Naive thymus-derived CD4-positive, alpha-beta T cell (primary cell): Measurements from ENCODE around the gene SP140L. TPM values are rescaled to one million over a fixed set of nuclear protein-coding genes. Genes with fewer than 3 reads are reported as not detected.
"Not testable (repeated sequence)": the region's sequence is repeated elsewhere in the genome, so short reads cannot be mapped to it uniquely, and the experiment has no call there.

Experiments used
- ATAC-seq: fragments of 150-1000 bp; cut with Tn5 transposase; 2 replicates; pipeline ENCODE4 v1.10.0; 2021; ENCODE audit warnings: mild to moderate bottlenecking, moderate library complexity
- CTCF ChIA-PET: fragments of 350-600 bp; sonication (Branson Sonifier 250); formaldehyde crosslinking; loops from one replicate; lab custom pipeline; 2021; ENCODE audit warnings: antibody characterized with exemption; lab: Charles Lee
- POLR2A ChIA-PET: fragments of 350-600 bp; sonication (Branson Sonifier 250); formaldehyde crosslinking; loops from one replicate; lab custom pipeline; 2021; ENCODE audit warnings: antibody characterized with exemption, inconsistent platforms; lab: Charles Lee
- DNase-seq, 9 donors: peaks; one replicate each; pipeline versions ENCODE4 v3.0.0 to v3.0.0-alpha.2; 2020 to 2022; ENCODE audit warnings: mixed read lengths in 1 of 9
- H3K27ac ChIP-seq: one replicate; pipeline ENCODE4 v1.7.0; 2013; ENCODE audit warnings: mild to moderate bottlenecking, low read depth, low read length, moderate library complexity
- H3K27me3 ChIP-seq, 2 donors: one replicate each; pipeline ENCODE4 v1.7.0; 2013; ENCODE audit warnings: low read length in 2 of 2, mild to moderate bottlenecking in 2 of 2, moderate library complexity in 2 of 2; ENCODE audit not compliant: control insufficient read depth in 2 of 2, insufficient read depth in 2 of 2
- H3K36me3 ChIP-seq, 3 experiments: 1 replicate in 2 of 3; 2 replicates in 1 of 3; pipeline ENCODE4 v1.7.0; 2013; ENCODE audit warnings: low read length in 3 of 3, mild to moderate bottlenecking in 3 of 3, moderate library complexity in 1 of 3; ENCODE audit not compliant: insufficient read depth in 3 of 3, control insufficient read depth in 2 of 3
- H3K4me1 ChIP-seq, 2 donors: one replicate each; pipeline ENCODE4 v1.7.0; 2013; ENCODE audit warnings: low read length in 2 of 2, mild to moderate bottlenecking in 2 of 2, moderate library complexity in 1 of 2; ENCODE audit not compliant: control insufficient read depth in 2 of 2, insufficient read depth in 2 of 2
- H3K4me3 ChIP-seq: 2 replicates; pipeline ENCODE4 v1.7.0; 2013; ENCODE audit warnings: mild to moderate bottlenecking, low read length
- H3K9me3 ChIP-seq, 3 experiments: 1 replicate in 2 of 3; 2 replicates in 1 of 3; pipeline ENCODE4 v1.7.0; 2013; ENCODE audit warnings: low read length in 3 of 3; ENCODE audit not compliant: control insufficient read depth in 2 of 3
- H3K27ac Mint-ChIP-seq, 9 donors: one replicate each; pipeline ENCODE4 v1.8.0; 2020 to 2022; ENCODE audit warnings: mixed read lengths in 9 of 9, mild to moderate bottlenecking in 8 of 9, moderate library complexity in 5 of 9, inconsistent platforms in 2 of 9
- H3K27me3 Mint-ChIP-seq, 5 donors: one replicate each; pipeline ENCODE4 v1.8.0; 2021 to 2022; ENCODE audit warnings: mixed read lengths in 5 of 5, mild to moderate bottlenecking in 1 of 5
- H3K36me3 Mint-ChIP-seq, 5 donors: one replicate each; pipeline ENCODE4 v1.8.0; 2020 to 2022; ENCODE audit warnings: mixed read lengths in 5 of 5, mild to moderate bottlenecking in 3 of 5, inconsistent platforms in 1 of 5
- H3K4me1 Mint-ChIP-seq, 7 donors: one replicate each; pipeline ENCODE4 v1.8.0; 2020 to 2022; ENCODE audit warnings: mixed read lengths in 7 of 7, mild to moderate bottlenecking in 3 of 7, inconsistent platforms in 1 of 7
- H3K4me3 Mint-ChIP-seq, 10 donors: one replicate each; pipeline ENCODE4 v1.8.0; 2020 to 2022; ENCODE audit warnings: mild to moderate bottlenecking in 10 of 10, mixed read lengths in 10 of 10, moderate library complexity in 6 of 10, inconsistent platforms in 2 of 10
- H3K9me3 Mint-ChIP-seq, 11 donors: one replicate each; pipeline ENCODE4 v1.8.0; 2020 to 2022; ENCODE audit warnings: mixed read lengths in 11 of 11, mild to moderate bottlenecking in 4 of 11, inconsistent platforms in 1 of 11, moderate library complexity in 1 of 11
- intact Hi-C, 2 donors: fragments of 100-400 bp; cut with micrococcal nuclease; formaldehyde crosslinking; loops; one replicate each; pipeline ENCODE4 v1.15.1; 2023
- polyA plus RNA-seq, 2 donors: library from polyadenylated mRNA; unstranded; fragments of 300-500 nt; fragmentation: Illumina TruSeq; gene quantifications; one replicate each; pipeline ENCODE4 v1.2.3, GENCODE V29; 2021
- total RNA-seq, 6 experiments: library from RNA in 5 of 6; stranded (reverse) in 5 of 6; gene quantifications; 1 replicate in 5 of 6; 2 replicates in 1 of 6; pipeline ENCODE4 v1.2.3 and lab custom pipeline; 2021 to 2026

The SP140L gene
- total and polyA plus RNA-seq, 7 experiments from 2014 or later, result 34.1 to 121 (median 85.7) TPM

DNA sequence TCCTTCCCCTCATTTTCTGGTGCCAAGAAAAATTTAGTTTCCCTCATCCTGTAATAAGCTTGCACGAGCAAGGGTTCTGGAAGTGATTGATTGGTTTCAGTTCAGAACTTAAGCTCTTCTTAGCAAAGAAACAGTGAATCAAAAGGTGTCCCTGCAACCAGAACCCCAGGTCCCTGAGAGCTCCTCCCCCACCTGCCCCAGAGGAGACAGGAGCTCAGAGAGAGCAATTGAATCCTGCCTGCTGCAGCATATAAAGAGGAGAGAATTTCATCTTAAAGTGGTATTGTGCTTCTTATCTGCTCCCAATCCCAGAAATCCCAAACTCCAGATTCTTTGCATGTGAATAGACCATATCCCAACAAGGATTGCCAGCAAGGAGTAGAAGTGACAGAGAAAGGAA lies 15.4 kb upstream of the SP140L start:
- H3K27me3 Mint-ChIP-seq, H3K4me3 Mint-ChIP-seq, H3K27ac ChIP-seq, H3K27me3 ChIP-seq, H3K9me3 Mint-ChIP-seq, DNase-seq, H3K27ac Mint-ChIP-seq, H3K9me3 ChIP-seq, ATAC-seq, H3K4me3 ChIP-seq, intact Hi-C loops, CTCF ChIA-PET, POLR2A ChIA-PET, H3K4me1 ChIP-seq: not testable (repeated sequence)
- Mint-ChIP-seq H3K36me3 (peaks cover 21 to 62% (median 36%) of the 10 kb centered on the region in 5 donors), H3K4me1 (peaks cover 9 to 51% (median 34%) of the 10 kb centered on the region in 7 donors)
- peaks cover 0 to 28% (median 5%) of the 10 kb centered on the region in 3 experiments for H3K36me3 ChIP-seq

DNA sequence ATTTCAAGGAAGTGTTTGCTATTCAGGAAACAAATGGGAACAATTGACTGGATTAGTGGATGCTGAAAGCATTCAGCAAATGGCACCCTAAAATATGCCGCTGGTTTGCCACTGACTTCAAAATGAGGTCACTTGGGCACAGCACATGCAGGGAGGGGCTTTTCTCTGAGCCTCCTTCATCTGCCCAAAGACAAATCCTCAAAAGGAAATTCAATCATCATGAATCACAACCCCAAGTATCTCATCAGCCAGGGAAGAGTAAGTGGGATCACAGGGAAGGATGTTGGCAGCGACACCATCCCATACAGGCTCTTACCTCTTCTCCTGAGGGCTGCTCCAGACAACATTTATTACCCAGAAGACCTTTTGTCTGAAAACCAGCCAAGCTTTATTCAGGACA lies 14.4 kb upstream of the SP140L start:
- Mint-ChIP-seq H3K27me3 (no peaks in the 10 kb centered on the region), H3K9me3 (peaks cover 0 to 8% (median 0%) of the 10 kb centered on the region in 11 donors), H3K27ac (peak overlapping the region in 2 of 9 donors; percentile 38 to 90), H3K4me3 (no peak overlapping the region), H3K4me1 (peaks cover 11 to 61% (median 44%) of the 10 kb centered on the region in 7 donors), H3K36me3 (peaks cover 21 to 60% (median 33%) of the 10 kb centered on the region in 5 donors)
- Histone ChIP-seq H3K27me3 (no peaks in the 10 kb centered on the region), H3K27ac (no peak overlapping the region), H3K4me1 (peaks cover 9 to 18% of the 10 kb centered on the region in 2 donors), H3K9me3 (no peaks in the 10 kb centered on the region), H3K4me3 (no peak overlapping the region), H3K36me3 (peaks cover 0 to 27% (median 5%) of the 10 kb centered on the region in 3 experiments)
- ChIA-PET POLR2A (no interaction called here), CTCF (no interaction called here)
- no peak for ATAC-seq
- no peak for DNase-seq
- intact Hi-C loops, result no loop called here

DNA sequence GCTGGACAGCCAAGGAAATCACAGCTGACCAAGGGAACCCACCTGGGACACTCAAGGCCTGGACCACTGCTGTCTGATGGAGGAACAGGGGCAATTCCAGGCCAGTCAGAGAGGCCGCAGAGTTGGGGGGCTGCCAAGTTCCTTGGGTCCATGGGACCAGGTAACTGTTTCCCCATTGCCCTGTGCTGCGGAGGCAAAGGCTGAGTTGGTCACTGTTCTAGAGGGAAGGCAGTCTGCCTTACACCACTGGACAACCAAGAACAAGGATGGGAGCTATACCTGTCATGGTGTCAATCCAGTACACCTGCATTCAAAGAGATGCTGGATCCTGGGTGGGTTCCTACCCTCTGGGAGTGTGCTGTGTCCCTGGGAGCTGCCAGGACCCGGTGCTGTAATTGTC lies 9.6 kb upstream of the SP140L start:
- Mint-ChIP-seq H3K4me3 (peak overlapping the region in 4 of 10 donors; percentile 71 to 82 (median 75)), H3K36me3 (peaks cover 12 to 67% (median 21%) of the 10 kb centered on the region in 5 donors), H3K9me3 (peaks cover 0 to 8% (median 0%) of the 10 kb centered on the region in 11 donors), H3K27me3 (no peaks in the 10 kb centered on the region), H3K4me1 (peaks cover 43 to 87% (median 82%) of the 10 kb centered on the region in 7 donors), H3K27ac (peak overlapping the region; percentile 85 to 96 (median 92))
- Histone ChIP-seq H3K4me1 (peaks cover 49 to 60% of the 10 kb centered on the region in 2 donors), H3K9me3 (no peaks in the 10 kb centered on the region), H3K36me3 (peaks cover 0 to 11% (median 5%) of the 10 kb centered on the region in 3 experiments), H3K27ac (peak overlapping the region; percentile 72), H3K27me3 (no peaks in the 10 kb centered on the region), H3K4me3 (no peak overlapping the region)
- CTCF ChIA-PET, result interaction anchor here (1.1 kb wide), 1 partner anchor 10 kb away, joined by 3 read pairs; no protein-coding TSS in a partner anchor
- ATAC-seq, result no peak
- DNase-seq, result no peak
- POLR2A ChIA-PET, result interaction anchor here (1.0 to 4.4 kb wide), 5 partner anchors 10 to 112 kb away, joined by 4 to 52 read pairs (median 10); partner anchors contain the start of genes SP100 and SP140L
- intact Hi-C loops, result loop anchor here in 1 of 2 donors (5.0 kb wide), 2 partner anchors 395 to 480 kb away; partner anchors contain the start of genes FBXO36 and TRIP12

DNA sequence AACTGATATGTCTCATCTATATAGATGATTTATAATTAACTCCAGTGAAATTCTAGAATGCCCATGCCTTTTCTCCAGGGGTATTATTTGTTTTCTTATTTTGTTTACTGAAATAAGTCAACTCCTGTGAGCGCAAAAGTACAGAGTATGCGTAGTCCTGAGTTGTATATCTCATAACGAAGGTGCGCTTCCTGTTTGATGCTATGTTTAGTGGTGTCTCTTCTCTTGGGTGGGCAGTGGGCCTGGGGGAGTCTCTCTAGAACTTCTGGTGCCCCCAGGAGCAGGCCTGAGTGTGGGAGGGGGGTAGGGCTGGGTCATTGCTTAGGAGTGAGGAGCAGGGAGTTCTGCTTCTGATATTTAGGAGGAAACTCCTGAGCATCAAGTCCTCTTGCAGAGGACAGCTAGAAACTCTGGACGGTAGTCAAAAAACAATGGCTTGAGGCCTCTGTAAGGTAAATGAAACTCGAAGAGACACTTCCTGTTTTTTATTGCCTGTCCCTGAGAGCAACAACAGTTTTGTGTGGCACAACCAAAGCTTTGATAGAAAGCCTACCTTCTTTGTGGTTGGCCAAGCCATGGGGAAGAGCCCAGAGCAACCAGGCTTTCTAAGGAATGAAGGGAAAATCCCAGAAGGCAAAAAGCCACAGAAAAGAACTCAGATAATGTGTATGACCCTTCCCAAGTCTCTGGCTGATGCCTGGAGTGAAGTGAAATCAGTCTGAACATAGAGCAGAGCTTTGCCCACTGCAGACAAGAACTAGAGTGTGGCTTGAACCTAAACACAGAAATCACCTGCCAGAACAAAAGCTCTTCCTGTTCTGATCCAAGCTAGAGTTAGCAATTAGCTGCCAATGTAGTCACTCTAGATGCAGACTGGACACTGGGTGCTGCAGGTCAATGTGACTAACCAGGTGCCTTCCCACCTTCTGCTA lies 8.5 kb upstream of the SP140L start:
- H3K36me3 Mint-ChIP-seq, result peaks cover 5 to 67% (median 12%) of the 10 kb centered on the region in 5 donors
- peaks cover 45 to 89% (median 82%) of the 10 kb centered on the region in 7 donors for H3K4me1 Mint-ChIP-seq
- peaks cover 0 to 10% (median 0%) of the 10 kb centered on the region in 11 donors for H3K9me3 Mint-ChIP-seq
- POLR2A ChIA-PET, result interaction anchor here (0.7 to 4.4 kb wide), 12 partner anchors 9 to 163 kb away, joined by 3 to 52 read pairs (median 4); partner anchors contain the start of genes SP100, SP110, SP140 and SP140L
- ATAC-seq (peak; percentile 34), DNase-seq (peak in 2 of 9 donors; percentile 25 to 34)
- CTCF ChIA-PET, result interaction anchor here (0.6 to 1.0 kb wide), 3 partner anchors 9 to 1238 kb away, joined by 3 to 4 read pairs (median 4); partner anchors contain the start of gene SP140L
- H3K4me3 ChIP-seq, result peak overlapping the region; percentile 34
- no peaks in the 10 kb centered on the region for H3K9me3 ChIP-seq
- intact Hi-C loops, result loop anchor here (1.0 to 5.0 kb wide), 12 partner anchors 9 to 479 kb away; partner anchors contain the start of genes SP140 (in 2 of the 2), SP140L (in 2 of the 2), CAB39 (in 1 of the 2) and FBXO36 (in 1 of the 2)
- H3K27ac ChIP-seq, result peak overlapping the region; percentile 72
- peak overlapping the region; percentile 54 to 85 (median 77) for H3K4me3 Mint-ChIP-seq
- H3K27me3 Mint-ChIP-seq, result no peaks in the 10 kb centered on the region
- peaks cover 0 to 2% (median 0%) of the 10 kb centered on the region in 3 experiments for H3K36me3 ChIP-seq
- peaks cover 49 to 63% of the 10 kb centered on the region in 2 donors for H3K4me1 ChIP-seq
- no peaks in the 10 kb centered on the region for H3K27me3 ChIP-seq
- peak overlapping the region; percentile 85 to 96 (median 92) for H3K27ac Mint-ChIP-seq

DNA sequence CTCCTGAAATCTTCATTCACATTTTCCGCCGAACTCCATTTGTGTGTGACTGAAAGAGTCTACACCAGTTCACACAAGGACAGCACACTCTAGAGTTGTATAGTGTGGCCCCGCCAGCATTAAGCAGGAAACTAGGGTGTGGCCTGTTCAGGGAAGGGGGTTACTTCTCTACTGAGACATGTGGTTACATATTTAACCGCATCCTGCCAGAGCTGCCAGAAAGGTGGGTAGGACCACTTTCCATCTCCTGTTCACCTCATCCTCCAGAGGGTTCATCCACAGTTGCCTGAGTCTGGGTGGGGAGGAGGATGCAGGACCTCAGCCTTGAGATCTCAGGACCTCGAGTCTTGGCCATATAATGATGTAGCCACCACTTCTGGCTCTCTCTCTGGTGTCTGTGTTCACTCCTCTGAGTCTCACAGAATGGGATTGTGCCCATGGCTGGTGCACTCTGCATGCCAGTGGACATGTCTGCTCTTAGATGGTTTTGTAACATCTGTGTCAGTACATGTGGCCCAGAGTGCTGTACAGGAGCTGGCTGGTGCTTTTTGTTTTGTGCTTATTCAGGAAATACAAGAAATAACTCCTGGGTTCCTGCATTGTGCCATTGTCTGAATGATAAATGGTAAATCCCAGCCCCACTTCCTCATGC lies 7.7 kb upstream of the SP140L start:
- H3K9me3 Mint-ChIP-seq, result peaks cover 0 to 7% (median 0%) of the 10 kb centered on the region in 11 donors
- peaks cover 0 to 67% (median 4%) of the 10 kb centered on the region in 5 donors for H3K36me3 Mint-ChIP-seq
- Histone ChIP-seq H3K9me3 (no peaks in the 10 kb centered on the region), H3K27ac (peak overlapping the region; percentile 72), H3K4me3 (peak overlapping the region; percentile 34), H3K27me3 (no peaks in the 10 kb centered on the region), H3K4me1 (peaks cover 49 to 63% of the 10 kb centered on the region in 2 donors), H3K36me3 (no peaks in the 10 kb centered on the region)
- ATAC-seq, result peak; percentile 96
- H3K4me3 Mint-ChIP-seq, result peak overlapping the region; percentile 54 to 85 (median 77)
- H3K27me3 Mint-ChIP-seq, result no peaks in the 10 kb centered on the region
- ChIA-PET POLR2A (interaction anchor here (0.6 to 4.4 kb wide), 13 partner anchors 8 to 114 kb away, joined by 3 to 52 read pairs (median 4); partner anchors contain the start of genes SP100, SP110, SP140 and SP140L), CTCF (interaction anchor here (0.6 to 0.8 kb wide), 3 partner anchors 9 to 1237 kb away, joined by 3 to 4 read pairs (median 3); no protein-coding TSS in a partner anchor)
- H3K4me1 Mint-ChIP-seq, result peaks cover 47 to 89% (median 83%) of the 10 kb centered on the region in 7 donors
- intact Hi-C loops, result loop anchor here (1.0 to 5.0 kb wide), 12 partner anchors 8 to 478 kb away; partner anchors contain the start of genes SP140 (in 2 of the 2), SP140L (in 2 of the 2), CAB39 (in 1 of the 2) and FBXO36 (in 1 of the 2)
- DNase-seq, result peak in 8 of 9 donors; percentile 56 to 94 (median 90)
- peak overlapping the region; percentile 85 to 96 (median 91) for H3K27ac Mint-ChIP-seq
